Astrocyte (in vitro differentiated cells and primary cell): ENCODE measurements around the gene TYROBP. TPM values are rescaled to one million over a fixed set of nuclear protein-coding genes. Genes with fewer than 3 reads are reported as not detected.

Experiments
- DNase-seq: peaks from one replicate; pipeline ENCODE4 v3.0.0-alpha.2; 2010; ENCODE audit warnings: low read depth
- FAIRE-seq: peaks from 2 replicates; lab custom pipeline; 2011; peaks lifted over from hg19 to GRCh38; lab: Jason Lieb, UNC
- H2AFZ ChIP-seq: 2 replicates; pipeline ENCODE4 v1.6.0; 2012; ENCODE audit warnings: low read depth, low read length, inconsistent platforms
- H3K27ac ChIP-seq: 2 replicates; pipeline ENCODE4 v1.5.1; 2011; ENCODE audit warnings: low read depth, low read length, inconsistent platforms
- H3K27me3 ChIP-seq: 2 replicates; pipeline ENCODE4 v1.6.0; 2011; ENCODE audit warnings: low read length, inconsistent platforms; ENCODE audit not compliant: insufficient read depth
- H3K36me3 ChIP-seq: 2 replicates; pipeline ENCODE4 v1.5.1; 2011; ENCODE audit warnings: low read length, inconsistent platforms; ENCODE audit not compliant: insufficient read depth
- H3K4me1 ChIP-seq: 2 replicates; pipeline ENCODE4 v1.5.1; 2011; ENCODE audit warnings: low read length, inconsistent platforms; ENCODE audit not compliant: insufficient read depth
- H3K4me2 ChIP-seq: 2 replicates; pipeline ENCODE4 v1.6.0; 2012; ENCODE audit warnings: low read length, inconsistent platforms
- H3K4me3 ChIP-seq: 2 replicates; pipeline ENCODE4 v1.5.1; 2011; ENCODE audit warnings: low read depth, mild to moderate bottlenecking, low read length, inconsistent platforms; ENCODE audit not compliant: insufficient read depth
- H3K79me2 ChIP-seq: 2 replicates; pipeline ENCODE4 v1.6.0; 2012; ENCODE audit warnings: mild to moderate bottlenecking, low read length, inconsistent platforms; ENCODE audit not compliant: insufficient read depth
- H3K9ac ChIP-seq: 2 replicates; pipeline ENCODE4 v1.6.0; 2012; ENCODE audit warnings: mild to moderate bottlenecking, low read length, inconsistent platforms
- H3K9me3 ChIP-seq: 2 replicates; pipeline ENCODE4 v1.5.1; 2012; ENCODE audit warnings: low read depth, mild to moderate bottlenecking, low read length, inconsistent platforms; ENCODE audit not compliant: insufficient read depth
- H4K20me1 ChIP-seq: 2 replicates; pipeline ENCODE4 v1.6.0; 2012; ENCODE audit warnings: low read length, inconsistent platforms; ENCODE audit not compliant: insufficient read depth
- H3K27ac Mint-ChIP-seq: one replicate; pipeline ENCODE4 v1.8.0; 2021; ENCODE audit warnings: mild to moderate bottlenecking, mixed read lengths; ENCODE audit not compliant: unreplicated experiment
- H3K27me3 Mint-ChIP-seq: one replicate; pipeline ENCODE4 v1.8.0; 2021; ENCODE audit warnings: low read depth, mixed read lengths; ENCODE audit not compliant: unreplicated experiment
- H3K36me3 Mint-ChIP-seq: one replicate; pipeline ENCODE4 v1.8.0; 2021; ENCODE audit warnings: low read depth, mixed read lengths; ENCODE audit not compliant: unreplicated experiment
- H3K4me1 Mint-ChIP-seq: one replicate; pipeline ENCODE4 v1.8.0; 2021; ENCODE audit warnings: low read depth, mixed read lengths; ENCODE audit not compliant: unreplicated experiment
- H3K4me3 Mint-ChIP-seq: one replicate; pipeline ENCODE4 v1.8.0; 2021; ENCODE audit warnings: mild to moderate bottlenecking, moderate library complexity, mixed read lengths; ENCODE audit not compliant: unreplicated experiment
- H3K9me3 Mint-ChIP-seq: one replicate; pipeline ENCODE4 v1.8.0; 2021; ENCODE audit warnings: mild to moderate bottlenecking, mixed read lengths; ENCODE audit not compliant: unreplicated experiment
- CTCF ChIP-seq: IDR thresholded peaks from 2 replicates; pipeline ENCODE4 v1.5.1; 2011; ENCODE audit warnings: low read depth, mild to moderate bottlenecking, inconsistent platforms, low read length, moderate library complexity; ENCODE audit not compliant: insufficient read depth
- EZH2 ChIP-seq: IDR thresholded peaks from 2 replicates; pipeline ENCODE4 v1.6.1; 2012; ENCODE audit warnings: mild to moderate bottlenecking, low read length, inconsistent platforms; ENCODE audit not compliant: insufficient read depth
- total RNA-seq: library from RNA; stranded (reverse); gene quantifications from 2 replicates; pipeline ENCODE4 v1.2.1, GENCODE V29; 2021

Gene TYROBP
- total RNA-seq, 1 donor from 2014 or later = not detected

GRCh38 chr19:35949131-35949530 lies 41.0 kb upstream of the TYROBP start:
- Histone ChIP-seq H3K27ac (no peak overlapping the region), H2AFZ (no peak overlapping the region), H4K20me1 (peaks cover 20% of the 10 kb centered on the region), H3K4me2 (no peak overlapping the region), H3K36me3 (no peaks in the 10 kb centered on the region), H3K4me3 (no peak overlapping the region), H3K9ac (no peak overlapping the region), H3K79me2 (no peaks in the 10 kb centered on the region), H3K4me1 (no peaks in the 10 kb centered on the region), H3K9me3 (no peaks in the 10 kb centered on the region), H3K27me3 (no peaks in the 10 kb centered on the region)
- Mint-ChIP-seq H3K4me3 (no peak overlapping the region), H3K4me1 (peaks cover 3% of the 10 kb centered on the region), H3K9me3 (no peaks in the 10 kb centered on the region), H3K36me3 (peaks cover 10% of the 10 kb centered on the region), H3K27me3 (peaks cover 24% of the 10 kb centered on the region), H3K27ac (no peak overlapping the region)
- TF ChIP-seq CTCF (no peak), EZH2 (no peak)
- DNase-seq (no peak), FAIRE-seq (no peak)

- Histone ChIP-seq H3K27ac (no peak overlapping the region), H3K4me1 (no peaks in the 10 kb centered on the region), H3K27me3 (no peaks in the 10 kb centered on the region), H3K9ac (no peak overlapping the region), H3K36me3 (no peaks in the 10 kb centered on the region), H3K79me2 (no peaks in the 10 kb centered on the region), H3K4me2 (no peak overlapping the region), H4K20me1 (peaks cover 30% of the 10 kb centered on the region), H3K4me3 (no peak overlapping the region), H2AFZ (no peak overlapping the region), H3K9me3 (no peaks in the 10 kb centered on the region)
- H3K9me3 Mint-ChIP-seq = no peaks in the 10 kb centered on the region
- peaks cover 3% of the 10 kb centered on the region for H3K4me1 Mint-ChIP-seq
- no peak overlapping the region for H3K27ac Mint-ChIP-seq
- peaks cover 15% of the 10 kb centered on the region for H3K27me3 Mint-ChIP-seq
- DNase-seq (no peak), FAIRE-seq (no peak)
- H3K4me3 Mint-ChIP-seq = no peak overlapping the region
- TF ChIP-seq CTCF = no peak
- TF ChIP-seq EZH2 = no peak
- H3K36me3 Mint-ChIP-seq = peaks cover 18% of the 10 kb centered on the region
Observed at GRCh38 chr19:35946203-35946602, 38.1 kb upstream of the TYROBP start.

GRCh38 chr19:35945121-35945790 lies 37.2 kb upstream of the TYROBP start:
- no peak overlapping the region for H3K27ac Mint-ChIP-seq

More at GRCh38 chr19:35945121-35945790, 37.2 kb upstream of the TYROBP start:
- Histone ChIP-seq H3K9me3 (no peaks in the 10 kb centered on the region), H3K4me3 (no peak overlapping the region), H3K36me3 (no peaks in the 10 kb centered on the region), H4K20me1 (peaks cover 30% of the 10 kb centered on the region), H3K79me2 (no peaks in the 10 kb centered on the region), H3K27ac (no peak overlapping the region), H3K9ac (no peak overlapping the region), H3K4me1 (no peaks in the 10 kb centered on the region), H2AFZ (no peak overlapping the region), H3K4me2 (no peak overlapping the region), H3K27me3 (no peaks in the 10 kb centered on the region)
- peaks cover 17% of the 10 kb centered on the region for H3K36me3 Mint-ChIP-seq
- H3K27me3 Mint-ChIP-seq = peaks cover 9% of the 10 kb centered on the region
- TF ChIP-seq EZH2 (no peak), CTCF (no peak)
- no peak for DNase-seq
- peaks cover 3% of the 10 kb centered on the region for H3K4me1 Mint-ChIP-seq
- H3K4me3 Mint-ChIP-seq = no peak overlapping the region
- H3K9me3 Mint-ChIP-seq = no peaks in the 10 kb centered on the region
- FAIRE-seq = no peak
